OCI-LY3 (cell line): ENCODE data around the gene CES4A.

ENCODE experiments used
- H2AFZ ChIP-seq: fragments of 200-600, 300-600 bp; shearing (Covaris generic); 2 replicates; pipeline ENCODE4 v1.6.0; 2014; ENCODE audit warnings: antibody characterized with exemption, low read depth, low read length
- H3K27ac ChIP-seq: fragments of 200-600, 300-600 bp; sonication (generic); 2 replicates; pipeline ENCODE4 v1.5.1; 2014; ENCODE audit warnings: mild to moderate bottlenecking, low read length, moderate library complexity, mixed read lengths
- H3K27me3 ChIP-seq: fragments of 200-600, 300-600 bp; sonication (generic); 2 replicates; pipeline ENCODE4 v1.6.1; 2014; ENCODE audit warnings: low read depth, low read length, mixed read lengths
- H3K36me3 ChIP-seq: fragments of 200-600, 300-600 bp; sonication (generic); replicated peaks from 2 replicates; pipeline ENCODE3; 2014; ENCODE audit warnings: low read depth, low read length, mixed read lengths
- H3K4me1 ChIP-seq: fragments of 300-600, 200-600 bp; sonication (generic); 2 replicates; pipeline ENCODE4 v1.6.1; 2014; ENCODE audit warnings: low read length, mixed read lengths
- H3K4me2 ChIP-seq: fragments of 200-600, 300-600 bp; sonication (generic); 2 replicates; pipeline ENCODE4 v1.6.1; 2014; ENCODE audit warnings: low read length, mixed read lengths
- H3K4me3 ChIP-seq: fragments of 300-600, 200-600 bp; sonication (generic); 2 replicates; pipeline ENCODE4 v1.5.1; 2014; ENCODE audit warnings: antibody characterized with exemption, mild to moderate bottlenecking, low read length, moderate library complexity
- H3K79me2 ChIP-seq: fragments of 300-600, 200-600 bp; shearing (Covaris generic); 2 replicates; pipeline ENCODE4 v1.6.1; 2014; ENCODE audit warnings: mild to moderate bottlenecking, low read length, mixed read lengths
- H3K9ac ChIP-seq: fragments of 300-600, 200-600 bp; shearing (Covaris generic); 2 replicates; pipeline ENCODE4 v1.6.0; 2014; ENCODE audit warnings: mild to moderate bottlenecking, low read length, moderate library complexity
- H3K9me3 ChIP-seq: fragments of 200-600, 300-600 bp; shearing (Covaris generic); 2 replicates; pipeline ENCODE4 v1.6.1; 2014; ENCODE audit warnings: low read length, mixed read lengths; ENCODE audit not compliant: insufficient read depth
- H4K20me1 ChIP-seq: fragments of 200-600, 300-600 bp; sonication (generic); 2 replicates; pipeline ENCODE4 v1.6.1; 2016; ENCODE audit warnings: low read length, mixed read lengths; ENCODE audit not compliant: insufficient read depth
- CTCF ChIP-seq: fragments of 200-600, 300-600 bp; sonication (generic); IDR thresholded peaks from 2 replicates; pipeline ENCODE4 v1.5.1; 2014; ENCODE audit warnings: antibody characterized with exemption, low read length, low read depth
- EZH2phosphoT487 ChIP-seq: fragments of 200-600 bp; shearing (Covaris generic); IDR thresholded peaks from 2 replicates; pipeline ENCODE4 v1.6.1; 2018; ENCODE audit warnings: antibody characterized with exemption, mixed run types, low read depth

Gene CES4A

GRCh38 chr16:66996324-66996982 lies 8.1 kb downstream of the CES4A start:
- H3K9ac ChIP-seq: no peak overlapping the region
- H3K27me3 ChIP-seq: no peaks in the 10 kb centered on the region
- no peak overlapping the region for H2AFZ ChIP-seq
- H3K4me3 ChIP-seq: no peak overlapping the region
- no peaks in the 10 kb centered on the region for H3K79me2 ChIP-seq
- H3K9me3 ChIP-seq: no peaks in the 10 kb centered on the region
- no peak overlapping the region for H3K4me2 ChIP-seq
- TF ChIP-seq EZH2phosphoT487 (no peak), CTCF (no peak)
- no peaks in the 10 kb centered on the region for H3K4me1 ChIP-seq
- H4K20me1 ChIP-seq: no peaks in the 10 kb centered on the region
- no peaks in the 10 kb centered on the region for H3K36me3 ChIP-seq
- H3K27ac ChIP-seq: no peak overlapping the region

GRCh38 chr16:66996983-66997358 lies 8.6 kb downstream of the CES4A start:
- Histone ChIP-seq H3K9me3 (no peaks in the 10 kb centered on the region), H3K4me2 (no peak overlapping the region), H3K79me2 (no peaks in the 10 kb centered on the region), H3K36me3 (no peaks in the 10 kb centered on the region), H4K20me1 (no peaks in the 10 kb centered on the region), H3K4me1 (no peaks in the 10 kb centered on the region), H3K27ac (no peak overlapping the region), H3K27me3 (no peaks in the 10 kb centered on the region), H2AFZ (no peak overlapping the region), H3K9ac (no peak overlapping the region), H3K4me3 (no peak overlapping the region)
- TF ChIP-seq EZH2phosphoT487 (no peak), CTCF (no peak)

DNA sequence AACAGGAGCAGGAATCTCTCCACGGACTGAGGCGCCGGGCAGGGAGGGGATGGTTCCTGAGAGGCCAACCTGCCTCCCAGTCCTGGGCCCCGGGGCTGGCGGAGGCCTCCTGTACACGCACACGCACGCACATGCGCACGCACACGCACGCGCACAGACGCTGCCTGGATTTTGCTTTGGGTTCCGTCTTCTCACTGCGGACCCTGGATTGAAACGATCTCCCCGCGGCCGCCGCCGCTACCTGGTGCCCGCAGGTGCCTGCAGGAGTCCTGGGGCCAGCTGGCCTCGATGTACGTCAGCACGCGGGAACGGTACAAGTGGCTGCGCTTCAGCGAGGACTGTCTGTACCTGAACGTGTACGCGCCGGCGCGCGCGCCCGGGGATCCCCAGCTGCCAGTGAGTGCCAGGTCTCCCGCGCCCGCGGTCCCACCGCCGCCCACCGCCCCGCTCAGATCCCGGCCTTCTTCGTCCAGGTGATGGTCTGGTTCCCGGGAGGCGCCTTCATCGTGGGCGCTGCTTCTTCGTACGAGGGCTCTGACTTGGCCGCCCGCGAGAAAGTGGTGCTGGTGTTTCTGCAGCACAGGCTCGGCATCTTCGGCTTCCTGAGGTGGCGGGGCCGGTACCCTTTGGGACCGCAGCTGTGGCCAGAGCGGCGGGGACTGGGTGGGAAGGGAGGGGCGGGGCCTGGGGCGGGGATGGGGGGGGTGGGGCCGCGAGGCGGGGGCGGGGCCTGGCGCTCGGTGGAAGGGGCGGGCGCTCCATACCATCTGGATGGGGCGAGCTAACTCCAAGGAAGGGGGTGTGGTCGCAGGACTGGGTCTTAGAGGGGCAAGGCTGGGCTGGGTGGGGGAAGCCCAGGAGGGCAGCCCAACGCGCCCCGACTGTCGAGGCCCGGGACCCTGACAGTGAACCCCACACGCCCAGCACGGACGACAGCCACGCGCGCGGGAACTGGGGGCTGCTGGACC lies 12.3 kb downstream of the CES4A start:
- H3K27ac ChIP-seq: no peak overlapping the region
- H2AFZ ChIP-seq: no peak overlapping the region
- no peaks in the 10 kb centered on the region for H3K4me1 ChIP-seq
- TF ChIP-seq EZH2phosphoT487 (no peak), CTCF (no peak)
- H3K9ac ChIP-seq: no peak overlapping the region
- H3K36me3 ChIP-seq: no peaks in the 10 kb centered on the region
- H3K79me2 ChIP-seq: no peaks in the 10 kb centered on the region
- H3K4me2 ChIP-seq: no peak overlapping the region
- H4K20me1 ChIP-seq: no peaks in the 10 kb centered on the region
- H3K4me3 ChIP-seq: no peak overlapping the region
- no peaks in the 10 kb centered on the region for H3K27me3 ChIP-seq
- no peaks in the 10 kb centered on the region for H3K9me3 ChIP-seq

GRCh38 chr16:67001726-67002125 lies 13.3 kb downstream of the CES4A start:
- H3K4me1 ChIP-seq: no peaks in the 10 kb centered on the region
- H3K4me2 ChIP-seq: no peak overlapping the region
- H3K4me3 ChIP-seq: no peak overlapping the region
- H2AFZ ChIP-seq: no peak overlapping the region
- H4K20me1 ChIP-seq: no peaks in the 10 kb centered on the region
- H3K9ac ChIP-seq: no peak overlapping the region
- TF ChIP-seq CTCF: no peak
- TF ChIP-seq EZH2phosphoT487: no peak
- no peaks in the 10 kb centered on the region for H3K36me3 ChIP-seq
- no peaks in the 10 kb centered on the region for H3K79me2 ChIP-seq
- H3K27me3 ChIP-seq: no peaks in the 10 kb centered on the region
- H3K27ac ChIP-seq: no peak overlapping the region
- H3K9me3 ChIP-seq: no peaks in the 10 kb centered on the region
